ENCODE results near the gene GATD1.

Gene GATD1

DNA sequence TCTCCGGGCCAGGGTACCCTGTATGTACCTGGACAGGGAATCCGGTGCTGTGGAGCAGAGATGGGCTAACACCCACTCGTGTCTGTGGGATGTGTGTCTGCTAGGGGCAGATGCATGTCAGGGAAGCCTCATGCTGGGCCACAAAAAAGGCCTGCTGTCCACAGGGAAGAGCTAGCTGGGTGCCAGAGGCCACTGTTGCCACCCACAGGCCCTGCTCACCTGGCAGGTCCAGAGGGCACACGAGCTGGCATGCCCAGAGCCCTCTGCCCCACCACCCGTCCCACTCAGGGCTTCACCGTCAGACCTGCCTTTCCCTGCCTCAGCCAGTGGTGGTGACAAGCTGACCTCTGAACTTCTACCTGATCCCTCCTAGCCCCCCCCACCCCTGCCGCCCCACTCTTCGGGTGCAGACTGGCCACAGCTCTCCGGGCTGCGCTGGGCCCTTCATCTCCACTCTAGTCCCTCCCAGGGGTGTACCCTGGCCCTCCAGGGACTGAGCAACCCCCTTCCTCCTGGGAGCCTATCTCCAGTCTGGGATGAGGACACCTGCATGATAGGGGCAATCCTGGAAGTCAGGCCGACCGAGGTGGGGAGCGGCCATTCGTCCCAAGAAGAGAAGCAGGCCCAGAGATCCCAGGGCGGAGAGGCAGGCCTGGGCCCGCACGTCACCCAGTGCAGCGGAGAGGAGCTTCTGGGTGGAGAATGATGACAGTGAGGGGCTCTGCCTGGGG is 19.4 kb upstream of the GATD1 start:
- in situ Hi-C loops (cut with MboI; ENCODE audit: low sequenced_read_pairs): no loop called here

DNA sequence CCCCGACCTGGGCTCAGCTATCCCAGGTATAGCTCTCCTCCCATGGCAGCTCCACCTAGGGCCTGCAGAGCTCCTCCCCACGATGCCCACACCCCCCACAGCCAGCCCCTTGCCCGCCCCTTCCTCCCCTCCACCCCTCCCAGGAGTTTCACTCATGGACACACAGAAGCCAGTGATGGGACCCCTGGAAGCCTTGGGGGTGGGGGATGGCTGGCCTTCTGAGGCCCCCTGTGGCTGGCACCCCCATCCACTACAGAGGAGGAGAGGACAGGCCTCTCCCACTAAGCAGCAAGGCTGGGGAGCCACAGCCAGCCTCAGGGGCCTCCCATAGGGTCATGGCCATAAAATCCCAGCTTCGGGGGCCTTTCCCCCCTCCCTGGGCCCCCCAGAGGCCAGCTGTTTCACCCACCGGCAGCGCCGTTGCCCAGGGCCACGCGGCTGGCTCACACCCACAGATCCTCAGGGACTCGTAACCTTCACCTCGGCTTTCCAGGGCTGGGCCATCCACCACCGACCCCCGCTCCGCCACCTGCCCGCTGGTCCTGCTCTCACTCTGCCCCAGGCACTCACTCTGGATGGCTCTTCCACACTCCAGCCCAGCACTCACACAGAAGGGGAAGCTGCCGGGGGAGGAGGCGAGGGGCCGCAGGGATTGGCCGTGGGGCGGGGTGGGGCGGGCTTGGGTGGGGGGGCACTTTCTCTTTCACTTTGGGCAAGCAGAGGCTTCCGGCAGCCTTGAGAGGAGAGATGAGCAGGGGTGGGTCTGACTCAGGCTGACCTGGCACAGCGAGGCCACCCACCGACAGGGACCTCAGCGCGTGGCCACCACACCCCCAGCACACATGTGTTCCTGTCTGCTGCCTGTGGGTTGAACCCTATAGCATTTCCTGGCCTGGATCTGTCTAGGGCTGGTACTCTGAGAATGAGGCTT is 18.6 kb upstream of the GATD1 start:
- in situ Hi-C loops (cut with MboI; ENCODE audit: low sequenced_read_pairs): no loop called here

DNA sequence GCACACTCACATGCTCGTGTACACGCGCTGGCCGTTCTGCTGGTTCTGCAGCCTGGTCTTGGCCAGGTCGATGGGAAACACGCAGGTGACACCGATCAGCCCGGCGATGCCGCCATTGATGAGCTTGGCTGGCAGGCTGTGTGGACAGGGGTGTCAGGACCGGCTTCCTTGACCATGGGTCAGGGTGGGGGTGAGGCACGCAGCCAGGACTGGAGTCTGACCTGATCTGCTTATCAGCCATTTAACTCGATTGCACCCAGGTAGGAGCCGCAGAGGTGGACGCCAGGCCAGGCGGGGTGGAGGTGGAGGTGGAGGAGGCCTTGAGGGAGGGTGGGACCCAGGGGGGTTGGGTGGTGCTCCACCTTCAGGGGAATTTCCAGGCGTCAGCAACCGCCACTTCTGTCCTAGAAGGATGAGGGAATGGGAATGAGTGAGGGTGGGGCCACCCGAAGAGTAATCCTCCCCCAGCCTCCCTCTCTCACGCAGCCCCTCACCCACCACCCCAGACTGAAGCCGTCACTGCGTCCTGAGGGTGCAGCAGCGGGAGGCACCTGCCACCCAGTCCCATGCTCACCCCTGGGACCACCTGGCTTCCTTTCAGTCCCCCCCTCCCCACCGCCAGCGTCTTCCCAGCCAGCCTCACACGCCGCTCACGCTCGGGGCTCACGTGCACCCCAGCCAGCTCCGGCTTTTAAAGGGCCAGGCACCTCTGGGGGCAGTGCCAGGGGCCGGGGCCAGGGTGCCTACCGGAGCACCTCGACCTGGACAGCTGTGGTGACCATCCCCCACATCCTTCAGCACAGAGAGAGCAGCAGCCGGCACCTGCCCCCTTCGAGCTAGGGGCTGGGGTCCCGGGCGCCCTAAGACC is 17.7 kb upstream of the GATD1 start:
- in situ Hi-C loops (cut with MboI; ENCODE audit: low sequenced_read_pairs): no loop called here

DNA sequence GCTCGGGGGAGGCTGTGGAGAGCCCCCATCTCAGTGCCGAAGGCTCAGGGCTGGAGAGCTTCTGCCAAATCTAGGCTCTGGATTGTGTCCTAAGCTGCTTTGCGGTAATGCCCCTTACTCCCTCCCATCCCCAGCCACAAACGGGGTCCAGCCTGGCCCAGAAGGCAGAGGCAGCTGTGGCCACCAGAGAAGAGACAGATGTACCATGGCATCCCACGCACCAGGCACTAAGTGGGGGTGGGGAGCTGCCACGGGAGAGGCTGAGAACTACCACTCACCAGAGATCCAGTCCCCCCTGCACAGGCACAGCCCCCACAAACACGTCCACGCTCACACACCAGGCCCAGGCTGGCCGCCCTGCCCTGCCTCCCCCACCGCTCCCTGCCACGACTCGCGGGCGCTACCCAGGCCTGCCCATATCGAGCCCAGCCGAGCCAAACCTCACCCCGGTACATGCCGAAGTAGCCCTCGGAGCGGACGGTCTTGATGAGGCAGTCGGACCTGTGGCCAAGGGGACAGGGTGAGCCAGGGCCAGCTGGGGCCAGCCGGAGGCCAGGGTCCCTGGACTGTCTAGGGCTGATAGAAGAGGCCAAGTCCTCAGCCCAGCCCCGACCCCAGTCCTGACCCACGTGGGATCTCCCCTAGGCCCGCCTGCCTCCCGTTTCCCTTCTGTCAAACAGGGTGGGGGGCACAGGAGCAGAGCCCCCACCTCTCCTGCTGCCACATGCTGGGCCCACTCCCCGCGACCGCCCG is 16.9 kb upstream of the GATD1 start:
- in situ Hi-C loops (cut with MboI; ENCODE audit: low sequenced_read_pairs): no loop called here

DNA sequence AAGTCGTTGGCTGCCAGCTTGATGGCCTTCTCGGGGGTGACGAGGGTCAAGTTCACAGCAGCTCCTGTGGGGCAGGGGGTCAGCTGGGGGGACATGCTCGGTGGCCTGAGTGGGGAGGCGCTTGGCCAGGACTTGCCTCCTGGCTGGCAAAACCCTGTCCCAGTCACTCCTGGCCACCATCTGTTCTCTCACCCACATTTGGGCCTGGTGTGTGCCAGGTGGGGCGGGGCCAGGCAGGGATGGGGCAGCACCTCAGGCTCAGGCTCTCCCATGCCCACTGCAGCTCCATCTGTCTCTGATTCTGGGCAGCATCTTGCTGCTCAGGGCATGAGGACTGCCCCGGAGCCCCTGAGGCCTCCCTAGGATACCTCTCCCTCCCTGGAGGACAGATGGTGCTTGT is 16.3 kb upstream of the GATD1 start:
- in situ Hi-C loops (cut with MboI; ENCODE audit: low sequenced_read_pairs): no loop called here

DNA sequence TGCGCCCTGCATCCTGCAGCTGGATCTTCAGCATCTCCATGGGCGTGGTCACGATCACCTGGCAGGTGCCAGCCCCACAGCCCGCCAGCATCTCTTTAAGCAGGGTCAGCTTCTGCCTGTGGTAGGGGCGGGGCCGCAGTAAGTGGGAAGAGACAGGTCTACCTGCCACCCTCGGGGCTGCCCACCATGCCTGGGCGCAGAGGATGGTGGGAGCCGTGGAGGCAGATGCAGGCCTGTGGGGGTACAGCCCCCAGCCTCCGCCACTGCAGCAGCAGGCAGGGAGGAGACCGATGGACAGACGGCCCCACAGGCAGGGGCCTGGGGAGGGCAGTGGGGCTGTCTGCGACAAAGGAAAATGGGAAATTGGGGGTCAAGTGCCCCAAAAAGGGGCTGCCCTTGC is 15.6 kb upstream of the GATD1 start:
- in situ Hi-C loops (cut with MboI; ENCODE audit: low sequenced_read_pairs): no loop called here

DNA sequence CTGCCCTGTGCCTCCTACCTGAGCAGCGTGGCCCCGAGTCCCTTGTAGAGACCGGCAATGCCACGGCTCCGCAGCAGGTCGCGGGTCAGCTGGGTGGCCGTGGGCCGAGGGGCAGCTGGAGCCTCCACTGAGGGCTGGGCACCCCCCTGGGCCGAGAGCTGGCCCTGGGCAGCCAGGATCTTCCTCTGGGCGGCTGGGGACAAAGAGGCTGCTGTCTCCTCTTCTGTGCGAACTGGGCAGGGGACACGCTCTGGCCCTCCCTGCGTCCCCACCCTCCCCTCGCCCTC is 15.2 kb upstream of the GATD1 start:
- in situ Hi-C loops (cut with MboI; ENCODE audit: low sequenced_read_pairs): no loop called here

GRCh38 chr11:791658-792534 is 14.6 kb upstream of the GATD1 start:
- in situ Hi-C loops (cut with MboI; ENCODE audit: low sequenced_read_pairs): no loop called here

- in situ Hi-C loops (cut with MboI; ENCODE audit: low sequenced_read_pairs): no loop called here
Observed at GRCh38 chr11:790721-791564, 13.7 kb upstream of the GATD1 start.

GRCh38 chr11:789943-790342 is 12.7 kb upstream of the GATD1 start, which contains the start of gene CEND1:
TSS of gene CEND1 (minus strand) at chr11:790090. CDS start at chr11:788576, 1,514 bp downstream.
- in situ Hi-C loops (cut with MboI; ENCODE audit: low sequenced_read_pairs): no loop called here

GRCh38 chr11:788953-789940 is 12.0 kb upstream of the GATD1 start:
- in situ Hi-C loops (cut with MboI; ENCODE audit: low sequenced_read_pairs): no loop called here

- in situ Hi-C loops (cut with MboI; ENCODE audit: low sequenced_read_pairs): no loop called here
Observed at GRCh38 chr11:788009-788640, 10.8 kb upstream of the GATD1 start.

- in situ Hi-C loops (cut with MboI; ENCODE audit: low sequenced_read_pairs): no loop called here
Observed at GRCh38 chr11:787084-787675, 9.9 kb upstream of the GATD1 start.

DNA sequence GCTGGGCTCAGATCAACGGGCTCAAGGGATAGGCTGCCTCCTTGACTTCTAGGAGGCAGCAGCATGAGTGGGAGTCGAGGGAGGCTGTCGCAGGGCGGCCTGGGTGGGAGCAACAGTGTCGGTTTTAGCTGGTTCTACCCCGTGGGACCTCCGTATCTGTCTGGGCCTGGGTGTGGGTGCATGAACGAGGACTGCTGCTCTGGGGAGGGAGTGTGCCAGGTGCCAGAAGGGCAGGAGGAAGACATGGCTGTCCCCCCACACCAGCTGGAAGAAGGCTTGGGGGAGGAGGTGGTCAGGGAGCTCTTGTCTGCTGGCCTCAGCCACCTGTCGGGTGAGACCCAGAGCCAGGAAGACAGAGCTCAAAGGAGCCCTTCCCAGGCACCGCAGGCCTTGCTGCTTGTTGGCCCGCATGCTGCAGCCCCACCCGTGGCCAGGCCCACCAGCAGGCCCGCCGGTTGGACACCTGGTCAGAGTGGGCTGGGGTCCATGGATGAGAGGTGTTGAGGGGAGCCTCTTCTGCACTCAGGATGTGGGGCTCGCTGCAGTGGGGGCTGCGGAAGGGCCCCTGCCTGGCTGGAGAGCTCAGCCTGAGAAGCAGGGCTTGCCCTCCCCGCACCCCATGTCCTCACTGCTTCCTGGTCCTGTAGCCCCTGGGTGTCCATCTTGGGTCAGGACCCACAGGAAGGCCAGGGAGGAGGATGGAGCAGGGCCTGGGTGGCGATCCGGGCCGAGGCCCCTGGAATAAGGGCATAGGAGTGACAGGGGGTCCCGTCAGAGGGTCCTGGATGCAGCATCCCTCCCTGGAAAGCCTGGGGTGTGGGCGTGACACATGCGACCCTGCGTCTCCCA is 9.2 kb upstream of the GATD1 start:
- in situ Hi-C loops (cut with MboI; ENCODE audit: low sequenced_read_pairs): no loop called here

DNA sequence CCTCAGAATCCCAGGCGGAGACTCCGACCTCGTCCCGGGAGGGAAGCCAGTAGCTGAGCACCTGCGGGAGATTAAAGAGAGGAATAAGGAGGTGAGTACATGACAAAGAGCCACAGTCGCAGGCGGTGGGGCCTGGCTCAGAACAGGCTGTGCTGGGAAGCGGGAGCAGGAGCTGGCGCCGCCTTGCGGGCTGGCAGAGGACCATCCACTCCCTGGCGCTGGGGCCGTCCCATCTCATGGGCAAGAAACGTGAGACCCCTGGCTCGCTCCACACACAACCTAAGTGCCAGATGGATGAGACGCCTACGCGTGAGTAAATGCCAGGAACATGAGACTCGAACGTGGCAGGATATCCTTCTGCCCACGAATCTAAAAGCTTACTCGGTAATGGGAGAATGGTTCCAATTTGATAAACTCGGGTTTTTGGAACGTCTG is 6.3 kb upstream of the GATD1 start:
- in situ Hi-C loops (cut with MboI; ENCODE audit: low sequenced_read_pairs): no loop called here
